Heart left ventricle (tissue), 16 donors: ENCODE measurements around the gene SHC4. TPM values are rescaled to one million over a fixed set of nuclear protein-coding genes. Genes with fewer than 3 reads are reported as not detected.

Source experiments
- ATAC-seq, 4 donors: fragments of 200-7000 bp; cut with Tn5 transposase; one replicate each; pipeline ENCODE4 v1.9.1; 2020 to 2022; ENCODE audit warnings: moderate library complexity in 4 of 4, mild to moderate bottlenecking in 3 of 4, moderate number of reproducible peaks in 1 of 4
- DNase-seq, 5 donors: peaks; one replicate each; pipeline ENCODE4 v3.0.0-alpha.2; 2020
- H3K27ac ChIP-seq, 12 donors: fragments of 200-600 bp; sonication (generic) in 4 of 12; one replicate each; pipeline versions ENCODE4 v1.5.0 to v1.8.0; 2016 to 2022; ENCODE audit warnings: mild to moderate bottlenecking in 2 of 12
- H3K27me3 ChIP-seq, 9 donors: fragments of 200-600 bp; sonication (generic) in 2 of 9; one replicate each; pipeline versions ENCODE4 v1.5.1 to v1.8.0; 2016 to 2022; ENCODE audit warnings: mild to moderate bottlenecking in 3 of 9
- H3K36me3 ChIP-seq, 9 donors: fragments of 200-600 bp; sonication (generic) in 2 of 9; one replicate each; pipeline versions ENCODE4 v1.5.0 to v1.8.0; 2018 to 2022; ENCODE audit warnings: mild to moderate bottlenecking in 2 of 9
- H3K4me1 ChIP-seq, 12 donors: fragments of 200-600 bp; sonication (generic) in 4 of 12; one replicate each; pipeline versions ENCODE4 v1.5.0 to v1.8.0; 2016 to 2022; ENCODE audit warnings: mild to moderate bottlenecking in 3 of 12
- H3K4me3 ChIP-seq, 12 donors: fragments of 200-600 bp; sonication (generic) in 4 of 12; one replicate each; pipeline versions ENCODE4 v1.5.0 to v1.8.0; 2017 to 2022; ENCODE audit warnings: mild to moderate bottlenecking in 9 of 12, moderate library complexity in 4 of 12
- H3K9me3 ChIP-seq, 12 donors: fragments of 200-600 bp; sonication (generic) in 4 of 12; one replicate each; pipeline versions ENCODE4 v1.5.0 to v1.8.0; 2016 to 2022; ENCODE audit warnings: mild to moderate bottlenecking in 1 of 12
- CTCF ChIP-seq, 12 donors: fragments of 200-600 bp; sonication (generic) in 4 of 12; IDR thresholded peaks; one replicate each; pipeline versions ENCODE4 v1.5.0 to v1.8.0; 2018 to 2022; ENCODE audit warnings: antibody characterized with exemption in 12 of 12, mild to moderate bottlenecking in 5 of 12
- POLR2A ChIP-seq, 2 donors: fragments of 450-650 bp; IDR thresholded peaks; one replicate each; pipeline ENCODE4 v1.6.1; 2017; ENCODE audit warnings: antibody characterized with exemption in 2 of 2, mild to moderate bottlenecking in 2 of 2, moderate library complexity in 2 of 2
- WGBS, 4 donors: extraction: QIAGEN DNeasy Blood & Tissue Kit in 2 of 4; methylation state at CpG; one replicate each; pipeline versions ENCODE4 v1.1.5 to v1.1.7; 2013 to 2018; 5-methylcytosine and 5-hydroxymethylcytosine counted together
- intact Hi-C, 10 donors: fragments of 100-400 bp; cut with DNase I; formaldehyde crosslinking; loops; one replicate each; pipeline versions ENCODE4 v1.11.1 to v1.14.2; 2022
- polyA plus RNA-seq, 2 donors: library from polyadenylated mRNA; stranded (reverse); fragments of 200-250 nt; gene quantifications; one replicate each; pipeline ENCODE4 v1.2.3, GENCODE V29; 2013
- total RNA-seq, 9 donors: library from RNA; depleted of rRNA in 2 of 9; stranded (reverse); fragments of >200 nt in 2 of 9; fragmentation: NEBNext Ultra II Directional in 3 of 9; extraction: Animal tissue kit (Norgen Biotek cat#: 25700) in 3 of 9; gene quantifications; one replicate each; pipeline versions ENCODE4 v1.1.0 to v1.2.4, GENCODE V29; 2016 to 2023
- donor health status: ischemic (EF 13 %, LVEDD 7.1; RV severe dilation, severe dysfunction).
- donor health status: healthy with polysubstance abuse.
- donor health status: DM: no; HTN: yes; CAD: no.
- donor health status: DM: no; HTN: no; CAD: no.
- donor health status: ischemic (EF 25% LVEDD 6.9; RV normal size, moderate dysfunction).
- donor health status: ischemic (EF 25% LVEDD 5.7; RV mildly dilated, moderate dysfunction).
- donor health status: healthy.
- donor health status: DM: yes; HTN: yes; CAD: no.
- donor health status: ischemic (EF 35%, LVEDD 5.7; RV mildly dilated, moderate dysfunction).
- donor health status: nonischemic (EF 11% LVEDD 7.7; RV severe dilation, severe dysfunction).
- donor health status: DM: yes; HTN: yes; CAD: no.
- donor health status: PGD.
- donor health status: ischemic (EF 29% LVEDD 5.4; RV normal size, mild dysfunction).
- donor health status: nonischemic (EF 23%, LVEDD 6.1; RV moderate dilation, normal function).

SHC4 gene
- total and polyA plus RNA-seq, 11 donors, result 1.3 to 4.1 (median 2.2) TPM

DNA sequence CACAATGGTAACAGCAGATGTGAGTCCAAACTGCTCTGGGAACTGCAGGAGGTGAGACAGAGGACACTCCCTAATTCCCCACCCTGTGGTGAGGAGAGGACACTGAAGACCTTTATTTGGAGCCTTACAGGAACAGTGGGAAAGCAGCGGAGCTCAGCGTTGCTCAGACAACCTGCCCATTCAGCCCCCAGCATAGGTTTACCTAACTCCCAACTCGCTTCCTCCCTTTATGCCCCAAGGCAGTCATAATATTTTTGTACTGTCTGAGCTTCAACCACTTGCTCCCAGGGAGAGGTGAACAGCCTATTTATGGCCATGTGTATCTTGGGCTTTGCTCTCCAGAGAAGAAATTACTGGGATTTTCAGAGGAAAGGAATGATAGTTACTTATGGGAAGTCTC, 34.1 kb downstream of the SHC4 start:
- no peak for ATAC-seq
- no peak overlapping the region for H3K27ac ChIP-seq
- no peak overlapping the region for H3K4me3 ChIP-seq
- no peaks in the 10 kb centered on the region for H3K36me3 ChIP-seq
- H3K27me3 ChIP-seq, result no peaks in the 10 kb centered on the region
- no peak for TF ChIP-seq CTCF (IDR thresholded peaks at IDR 0.05)
- no peak for TF ChIP-seq POLR2A (IDR thresholded peaks at IDR 0.05)
- H3K9me3 ChIP-seq, result no peaks in the 10 kb centered on the region
- DNase-seq, result no peak
- intact Hi-C loops, result no loop called here
- H3K4me1 ChIP-seq, result peaks cover 0 to 3% (median 0%) of the 10 kb centered on the region in 12 donors
- 83 to 85% (median 84%) methylated on average over 3 of the region's 3 CpGs for WGBS, 4 donors

DNA sequence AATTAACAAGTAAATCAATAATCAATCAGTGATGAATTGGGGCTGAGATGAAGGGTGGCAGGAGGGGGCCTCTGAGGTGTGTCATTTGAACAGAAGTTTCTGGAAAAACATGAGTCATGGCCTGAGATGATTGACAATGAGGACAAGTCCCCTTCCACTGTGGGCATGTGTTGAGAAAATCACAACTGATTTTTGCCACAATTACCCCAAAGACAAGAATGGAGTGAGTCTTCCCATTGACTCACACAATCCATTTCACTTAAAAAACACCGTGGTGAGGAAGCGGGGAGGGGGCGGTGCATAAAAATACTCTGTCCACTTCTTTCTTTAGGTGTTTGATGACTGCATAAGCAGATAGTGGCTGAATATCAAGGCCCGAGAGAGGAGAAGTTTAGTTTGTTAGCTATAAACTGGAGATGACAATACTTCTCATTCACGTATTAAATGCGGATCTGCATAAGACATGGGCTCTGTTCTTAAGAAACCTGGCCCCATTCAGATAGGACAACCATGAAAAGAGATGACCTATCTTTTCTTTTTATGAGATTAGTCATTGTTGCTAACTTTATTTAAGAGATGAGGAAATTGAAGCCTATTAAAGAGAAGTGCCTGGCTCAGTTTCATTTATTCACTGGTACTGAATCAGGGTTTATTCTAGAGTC, 34.7 kb downstream of the SHC4 start:
- Histone ChIP-seq H3K36me3 (no peaks in the 10 kb centered on the region), H3K9me3 (no peaks in the 10 kb centered on the region), H3K27me3 (no peaks in the 10 kb centered on the region), H3K4me1 (peaks cover 0 to 3% (median 0%) of the 10 kb centered on the region in 12 donors), H3K4me3 (no peak overlapping the region), H3K27ac (no peak overlapping the region)
- intact Hi-C loops, result no loop called here
- no peak for DNase-seq
- WGBS, 4 donors, result 91 to 95% (median 93%) methylated on average over 6 of the region's 6 CpGs
- no peak for ATAC-seq
- TF ChIP-seq POLR2A (IDR thresholded peaks at IDR 0.05) (no peak), CTCF (IDR thresholded peaks at IDR 0.05) (no peak)

DNA sequence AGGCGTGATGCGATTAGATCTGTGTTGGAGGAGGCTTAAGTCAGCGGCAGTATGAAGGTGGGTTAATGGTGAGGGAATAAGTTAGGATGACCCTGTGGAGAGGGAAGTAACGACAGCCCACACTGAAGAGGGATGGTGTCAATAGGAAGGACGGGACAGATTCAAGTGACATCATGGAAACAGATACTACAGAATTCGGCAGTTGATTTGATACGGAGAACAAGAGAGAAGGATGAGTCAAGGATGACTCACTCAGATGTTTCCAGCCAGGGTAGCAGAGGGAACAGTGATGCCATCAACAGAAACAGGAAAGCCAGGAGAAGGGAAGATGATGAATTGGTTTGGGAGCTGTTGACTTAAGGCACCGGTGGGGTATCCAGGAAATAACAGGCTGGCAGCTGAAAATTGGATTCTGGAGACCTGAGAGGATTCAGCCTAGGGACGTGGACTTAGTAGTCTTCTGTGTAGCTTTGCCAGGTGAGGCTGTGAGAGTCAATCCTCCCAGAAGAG, 38.0 kb downstream of the SHC4 start:
- intact Hi-C loops, result no loop called here

More for the DNA sequence above, 38.0 kb downstream of the SHC4 start:
- WGBS, 4 donors, result 42 to 53% (median 46%) methylated on average over 9 of the region's 9 CpGs
- ATAC-seq, result peak in 2 of 4 donors; percentile 49 to 52
- TF ChIP-seq POLR2A (IDR thresholded peaks at IDR 0.05) (no peak), CTCF (IDR thresholded peaks at IDR 0.05) (no peak)
- Histone ChIP-seq H3K4me3 (no peak overlapping the region), H3K36me3 (no peaks in the 10 kb centered on the region), H3K4me1 (peaks cover 0 to 3% (median 0%) of the 10 kb centered on the region in 12 donors), H3K9me3 (no peaks in the 10 kb centered on the region), H3K27me3 (no peaks in the 10 kb centered on the region), H3K27ac (no peak overlapping the region)
- no peak for DNase-seq
